Measurements from ENCODE around the gene PCMTD2. TPM values are rescaled to one million over a fixed set of nuclear protein-coding genes. Genes with fewer than 3 reads are reported as not detected.

PCMTD2 gene
- total and polyA plus RNA-seq, 2 of the 13 experiments (the other 11 are each of a cell fraction or from before 2014, with no cell fraction given): 47.0 to 76.9 TPM

GRCh38 chr20:64220891-64221527, 34.5 kb upstream of the PCMTD2 start (continued):
- TF ChIP-seq MXD3 (CRISPR knock-in tag; IDR thresholded peaks at IDR 0.05) (no peak), ZBTB20 (CRISPR knock-in tag; IDR thresholded peaks at IDR 0.05; ENCODE audit: borderline replicate concordance, low read depth) (no peak), ZNF816 (CRISPR knock-in tag; IDR thresholded peaks at IDR 0.05; ENCODE audit: borderline replicate concordance) (no peak), GABPB1 (CRISPR knock-in tag; IDR thresholded peaks at IDR 0.05) (no peak; the same call in 1 of the 2 replicates), ZBTB42 (CRISPR knock-in tag; IDR thresholded peaks at IDR 0.05) (no peak), ZNF446 (CRISPR knock-in tag; IDR thresholded peaks at IDR 0.05) (no peak), ZNF761 (CRISPR knock-in tag; conservative IDR thresholded peaks at IDR 0.05) (no peak), MLLT10 (CRISPR knock-in tag; IDR thresholded peaks at IDR 0.05) (no peak), ZFAT (CRISPR knock-in tag; conservative IDR thresholded peaks at IDR 0.05) (no peak), ELF1 (CRISPR knock-in tag; IDR thresholded peaks at IDR 0.05) (0 out of 2 replicates have a peak, but pooled peaks have one; percentile 31), ZNF746 (CRISPR knock-in tag; IDR thresholded peaks at IDR 0.05) (0 out of 2 replicates have a peak, but pooled peaks have one; percentile 39), WIZ (CRISPR knock-in tag; IDR thresholded peaks at IDR 0.05) (no peak), ZNF670 (CRISPR knock-in tag; IDR thresholded peaks at IDR 0.05; ENCODE audit: borderline replicate concordance) (no peak), CREBL2 (CRISPR knock-in tag; IDR thresholded peaks at IDR 0.05; ENCODE audit: borderline replicate concordance) (no peak), KLF9 (CRISPR knock-in tag; IDR thresholded peaks at IDR 0.05; ENCODE audit: low read depth) (no peak), MTA3 (CRISPR knock-in tag; IDR thresholded peaks at IDR 0.05) (no peak), POGZ (CRISPR knock-in tag; IDR thresholded peaks at IDR 0.05) (no peak), SMC3 (IDR thresholded peaks at IDR 0.05; ENCODE audit: low read length) (no peak), ZNF431 (CRISPR knock-in tag; IDR thresholded peaks at IDR 0.05; ENCODE audit: borderline replicate concordance, low read depth) (no peak), NR3C1 (CRISPR knock-in tag; IDR thresholded peaks at IDR 0.05) (no peak), ZNF281 (CRISPR knock-in tag; IDR thresholded peaks at IDR 0.05; ENCODE audit: borderline replicate concordance) (no peak), NFRKB (IDR thresholded peaks at IDR 0.05) (no peak)
- TF ChIP-seq, protein P1, sequence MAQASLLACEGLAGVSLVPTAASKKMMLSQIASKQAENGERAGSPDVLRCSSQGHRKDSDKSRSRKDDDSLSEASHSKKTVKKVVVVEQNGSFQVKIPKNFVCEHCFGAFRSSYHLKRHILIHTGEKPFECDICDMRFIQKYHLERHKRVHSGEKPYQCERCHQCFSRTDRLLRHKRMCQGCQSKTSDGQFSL (CRISPR knock-in tag; IDR thresholded peaks at IDR 0.05): no peak
- TF ChIP-seq, protein P2, sequence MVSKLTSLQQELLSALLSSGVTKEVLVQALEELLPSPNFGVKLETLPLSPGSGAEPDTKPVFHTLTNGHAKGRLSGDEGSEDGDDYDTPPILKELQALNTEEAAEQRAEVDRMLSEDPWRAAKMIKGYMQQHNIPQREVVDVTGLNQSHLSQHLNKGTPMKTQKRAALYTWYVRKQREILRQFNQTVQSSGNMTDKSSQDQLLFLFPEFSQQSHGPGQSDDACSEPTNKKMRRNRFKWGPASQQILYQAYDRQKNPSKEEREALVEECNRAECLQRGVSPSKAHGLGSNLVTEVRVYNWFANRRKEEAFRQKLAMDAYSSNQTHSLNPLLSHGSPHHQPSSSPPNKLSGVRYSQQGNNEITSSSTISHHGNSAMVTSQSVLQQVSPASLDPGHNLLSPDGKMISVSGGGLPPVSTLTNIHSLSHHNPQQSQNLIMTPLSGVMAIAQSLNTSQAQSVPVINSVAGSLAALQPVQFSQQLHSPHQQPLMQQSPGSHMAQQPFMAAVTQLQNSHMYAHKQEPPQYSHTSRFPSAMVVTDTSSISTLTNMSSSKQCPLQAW (CRISPR knock-in tag; IDR thresholded peaks at IDR 0.05): peak; percentile 17; the same call in 1 of the 2 replicates
- TF ChIP-seq, protein P3, sequence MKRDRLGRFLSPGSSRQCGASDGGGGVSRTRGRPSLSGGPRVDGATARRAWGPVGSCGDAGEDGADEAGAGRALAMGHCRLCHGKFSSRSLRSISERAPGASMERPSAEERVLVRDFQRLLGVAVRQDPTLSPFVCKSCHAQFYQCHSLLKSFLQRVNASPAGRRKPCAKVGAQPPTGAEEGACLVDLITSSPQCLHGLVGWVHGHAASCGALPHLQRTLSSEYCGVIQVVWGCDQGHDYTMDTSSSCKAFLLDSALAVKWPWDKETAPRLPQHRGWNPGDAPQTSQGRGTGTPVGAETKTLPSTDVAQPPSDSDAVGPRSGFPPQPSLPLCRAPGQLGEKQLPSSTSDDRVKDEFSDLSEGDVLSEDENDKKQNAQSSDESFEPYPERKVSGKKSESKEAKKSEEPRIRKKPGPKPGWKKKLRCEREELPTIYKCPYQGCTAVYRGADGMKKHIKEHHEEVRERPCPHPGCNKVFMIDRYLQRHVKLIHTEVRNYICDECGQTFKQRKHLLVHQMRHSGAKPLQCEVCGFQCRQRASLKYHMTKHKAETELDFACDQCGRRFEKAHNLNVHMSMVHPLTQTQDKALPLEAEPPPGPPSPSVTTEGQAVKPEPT (CRISPR knock-in tag; IDR thresholded peaks at IDR 0.05; ENCODE audit: low read depth): no peak
